ENCODE results near the gene PRSS1.
"Not testable (repeated sequence)": the region's sequence is repeated elsewhere in the genome, so short reads cannot be mapped to it uniquely, and the experiment has no call there.

Gene PRSS1
- 0 to 0.19 (median 0) reads per million in 3 donors for total RNA-seq

- Histone ChIP-seq H3K36me3 (ENCODE audit: control insufficient read depth, insufficient read depth, low read length) (no peaks in the 10 kb centered on the region), H3K4me3 (ENCODE audit: insufficient read depth, low read depth, low read length, poor library complexity, severe bottlenecking) (no peak within 1 kb of the TSS), H3K9me3 (ENCODE audit: control insufficient read depth, low read length) (no peaks in the 10 kb centered on the region), H3K4me1 (ENCODE audit: control insufficient read depth, insufficient read depth, low read length, poor library complexity, severe bottlenecking) (no peaks in the 10 kb centered on the region), H3K27ac (ENCODE audit: insufficient read depth, low read length, poor library complexity, severe bottlenecking) (no peak within 1 kb of the TSS), H3K27me3 (replicated peaks; ENCODE audit: control insufficient read depth, insufficient read depth, low read length, poor library complexity, severe bottlenecking) (no peaks in the 10 kb centered on the region)
- no peak for DNase-seq
Observed at GRCh38 chr7:142749218-142749993, at the start of gene PRSS1. PRSS1 (plus strand) TSS chr7:142749472; CDS start chr7:142749485, 13 bp downstream.

GRCh38 chr7:142700935-142701334, 48.3 kb upstream of the PRSS1 start:
- H3K36me3 ChIP-seq (ENCODE audit: control insufficient read depth, insufficient read depth, low read length); H3K4me1 ChIP-seq (ENCODE audit: control insufficient read depth, insufficient read depth, low read length, poor library complexity, severe bottlenecking); H3K4me3 ChIP-seq (ENCODE audit: insufficient read depth, low read depth, low read length, poor library complexity, severe bottlenecking); H3K27me3 ChIP-seq (replicated peaks; ENCODE audit: control insufficient read depth, insufficient read depth, low read length, poor library complexity, severe bottlenecking); H3K9me3 ChIP-seq (ENCODE audit: control insufficient read depth, low read length); H3K27ac ChIP-seq (ENCODE audit: insufficient read depth, low read length, poor library complexity, severe bottlenecking); DNase-seq: not testable (repeated sequence)

GRCh38 chr7:142703655-142704305, 45.5 kb upstream of the PRSS1 start:
- Histone ChIP-seq H3K4me3 (ENCODE audit: insufficient read depth, low read depth, low read length, poor library complexity, severe bottlenecking) (no peak overlapping the region), H3K36me3 (ENCODE audit: control insufficient read depth, insufficient read depth, low read length) (no peaks in the 10 kb centered on the region), H3K27ac (ENCODE audit: insufficient read depth, low read length, poor library complexity, severe bottlenecking) (no peak overlapping the region), H3K9me3 (ENCODE audit: control insufficient read depth, low read length) (no peaks in the 10 kb centered on the region), H3K4me1 (ENCODE audit: control insufficient read depth, insufficient read depth, low read length, poor library complexity, severe bottlenecking) (peaks cover 4% of the 10 kb centered on the region), H3K27me3 (replicated peaks; ENCODE audit: control insufficient read depth, insufficient read depth, low read length, poor library complexity, severe bottlenecking) (no peaks in the 10 kb centered on the region)
- DNase-seq = no peak

GRCh38 chr7:142708726-142709125, 40.5 kb upstream of the PRSS1 start:
- DNase-seq; H3K9me3 ChIP-seq (ENCODE audit: control insufficient read depth, low read length); H3K27me3 ChIP-seq (replicated peaks; ENCODE audit: control insufficient read depth, insufficient read depth, low read length, poor library complexity, severe bottlenecking); H3K4me1 ChIP-seq (ENCODE audit: control insufficient read depth, insufficient read depth, low read length, poor library complexity, severe bottlenecking); H3K36me3 ChIP-seq (ENCODE audit: control insufficient read depth, insufficient read depth, low read length); H3K27ac ChIP-seq (ENCODE audit: insufficient read depth, low read length, poor library complexity, severe bottlenecking); H3K4me3 ChIP-seq (ENCODE audit: insufficient read depth, low read depth, low read length, poor library complexity, severe bottlenecking): not testable (repeated sequence)

GRCh38 chr7:142709921-142710320, 39.4 kb upstream of the PRSS1 start:
- Histone ChIP-seq H3K27me3 (replicated peaks; ENCODE audit: control insufficient read depth, insufficient read depth, low read length, poor library complexity, severe bottlenecking) (no peaks in the 10 kb centered on the region), H3K4me1 (ENCODE audit: control insufficient read depth, insufficient read depth, low read length, poor library complexity, severe bottlenecking) (peaks cover 6% of the 10 kb centered on the region), H3K36me3 (ENCODE audit: control insufficient read depth, insufficient read depth, low read length) (no peaks in the 10 kb centered on the region), H3K4me3 (ENCODE audit: insufficient read depth, low read depth, low read length, poor library complexity, severe bottlenecking) (no peak overlapping the region), H3K9me3 (ENCODE audit: control insufficient read depth, low read length) (no peaks in the 10 kb centered on the region), H3K27ac (ENCODE audit: insufficient read depth, low read length, poor library complexity, severe bottlenecking) (no peak overlapping the region)
- no peak for DNase-seq

- H3K36me3 ChIP-seq (ENCODE audit: control insufficient read depth, insufficient read depth, low read length) = no peaks in the 10 kb centered on the region
- no peaks in the 10 kb centered on the region for H3K27me3 ChIP-seq (replicated peaks; ENCODE audit: control insufficient read depth, insufficient read depth, low read length, poor library complexity, severe bottlenecking)
- DNase-seq = no peak
- H3K4me1 ChIP-seq (ENCODE audit: control insufficient read depth, insufficient read depth, low read length, poor library complexity, severe bottlenecking) = peaks cover 6% of the 10 kb centered on the region
- no peaks in the 10 kb centered on the region for H3K9me3 ChIP-seq (ENCODE audit: control insufficient read depth, low read length)
- no peak overlapping the region for H3K4me3 ChIP-seq (ENCODE audit: insufficient read depth, low read depth, low read length, poor library complexity, severe bottlenecking)
- no peak overlapping the region for H3K27ac ChIP-seq (ENCODE audit: insufficient read depth, low read length, poor library complexity, severe bottlenecking)
Observed at GRCh38 chr7:142711196-142711595, 38.1 kb upstream of the PRSS1 start.

- Histone ChIP-seq H3K4me3 (ENCODE audit: insufficient read depth, low read depth, low read length, poor library complexity, severe bottlenecking) (peak overlapping the region; percentile 35), H3K9me3 (ENCODE audit: control insufficient read depth, low read length) (no peaks in the 10 kb centered on the region), H3K4me1 (ENCODE audit: control insufficient read depth, insufficient read depth, low read length, poor library complexity, severe bottlenecking) (peaks cover 14% of the 10 kb centered on the region), H3K27ac (ENCODE audit: insufficient read depth, low read length, poor library complexity, severe bottlenecking) (peak overlapping the region; percentile 25), H3K27me3 (replicated peaks; ENCODE audit: control insufficient read depth, insufficient read depth, low read length, poor library complexity, severe bottlenecking) (no peaks in the 10 kb centered on the region), H3K36me3 (ENCODE audit: control insufficient read depth, insufficient read depth, low read length) (no peaks in the 10 kb centered on the region)
- peak in 1 of 3 donors; percentile 1 for DNase-seq
Observed at GRCh38 chr7:142711746-142712616, 37.3 kb upstream of the PRSS1 start.

- H3K27me3 ChIP-seq (replicated peaks; ENCODE audit: control insufficient read depth, insufficient read depth, low read length, poor library complexity, severe bottlenecking) = no peaks in the 10 kb centered on the region
- H3K27ac ChIP-seq (ENCODE audit: insufficient read depth, low read length, poor library complexity, severe bottlenecking) = peak overlapping the region; percentile 25
- no peak overlapping the region for H3K4me3 ChIP-seq (ENCODE audit: insufficient read depth, low read depth, low read length, poor library complexity, severe bottlenecking)
- peaks cover 15% of the 10 kb centered on the region for H3K4me1 ChIP-seq (ENCODE audit: control insufficient read depth, insufficient read depth, low read length, poor library complexity, severe bottlenecking)
- H3K36me3 ChIP-seq (ENCODE audit: control insufficient read depth, insufficient read depth, low read length) = no peaks in the 10 kb centered on the region
- no peaks in the 10 kb centered on the region for H3K9me3 ChIP-seq (ENCODE audit: control insufficient read depth, low read length)
- DNase-seq = no peak
Observed at GRCh38 chr7:142712617-142712957, 36.7 kb upstream of the PRSS1 start.

GRCh38 chr7:142714375-142714774, 34.9 kb upstream of the PRSS1 start:
- peak in 1 of 3 donors; percentile 13 for DNase-seq
- H3K27ac ChIP-seq (ENCODE audit: insufficient read depth, low read length, poor library complexity, severe bottlenecking) = peak overlapping the region; percentile 32
- no peaks in the 10 kb centered on the region for H3K27me3 ChIP-seq (replicated peaks; ENCODE audit: control insufficient read depth, insufficient read depth, low read length, poor library complexity, severe bottlenecking)
- H3K4me1 ChIP-seq (ENCODE audit: control insufficient read depth, insufficient read depth, low read length, poor library complexity, severe bottlenecking) = peaks cover 15% of the 10 kb centered on the region
- no peak overlapping the region for H3K4me3 ChIP-seq (ENCODE audit: insufficient read depth, low read depth, low read length, poor library complexity, severe bottlenecking)
- H3K36me3 ChIP-seq (ENCODE audit: control insufficient read depth, insufficient read depth, low read length) = no peaks in the 10 kb centered on the region
- no peaks in the 10 kb centered on the region for H3K9me3 ChIP-seq (ENCODE audit: control insufficient read depth, low read length)

Measured in effector memory CD4-positive, alpha-beta T cell (primary cell).